H9 (cell line): Measurements from ENCODE around the gene MAP3K19. TPM values are rescaled to one million over a fixed set of nuclear protein-coding genes. Genes with fewer than 3 reads are reported as not detected.

Experiments used
- DNase-seq: peaks from one replicate; pipeline ENCODE4 v3.0.0-alpha.2; 2017
- H2AFZ ChIP-seq: one replicate; pipeline ENCODE4 v1.6.1; 2013; ENCODE audit warnings: mild to moderate bottlenecking, low read length, control low read depth, moderate library complexity
- H2AK5ac ChIP-seq: 2 replicates; pipeline ENCODE4 v1.6.1; 2013; ENCODE audit warnings: low read length, control low read depth, mixed read lengths; ENCODE audit not compliant: insufficient read length
- H2BK120ac ChIP-seq: one replicate; pipeline ENCODE4 v1.6.1; 2013; ENCODE audit warnings: low read depth, mild to moderate bottlenecking, low read length, control low read depth, inconsistent platforms; ENCODE audit not compliant: poor library complexity, severe bottlenecking
- H2BK12ac ChIP-seq: 2 replicates; pipeline ENCODE4 v1.6.1; 2013; ENCODE audit warnings: low read length, control low read depth, mixed read lengths, low read depth; ENCODE audit not compliant: insufficient read length
- H2BK15ac ChIP-seq: 2 replicates; pipeline ENCODE4 v1.6.1; 2013; ENCODE audit warnings: low read depth, low read length, control low read depth
- H2BK20ac ChIP-seq: one replicate; pipeline ENCODE4 v1.6.1; 2013; ENCODE audit warnings: low read depth, mild to moderate bottlenecking, low read length, control low read depth, inconsistent platforms; ENCODE audit not compliant: poor library complexity, severe bottlenecking
- H2BK5ac ChIP-seq: 2 replicates; pipeline ENCODE4 v1.6.1; 2013; ENCODE audit warnings: low read length, control low read depth, mixed read lengths; ENCODE audit not compliant: insufficient read length
- H3K14ac ChIP-seq: 2 replicates; pipeline ENCODE4 v1.6.1; 2013; ENCODE audit warnings: low read length, control low read depth; ENCODE audit not compliant: insufficient read depth
- H3K18ac ChIP-seq: 2 replicates; pipeline ENCODE4 v1.6.1; 2013; ENCODE audit warnings: low read depth, mild to moderate bottlenecking, mixed read lengths, low read length, control low read depth; ENCODE audit not compliant: insufficient read length
- H3K23ac ChIP-seq: 2 replicates; pipeline ENCODE4 v1.6.1; 2013; ENCODE audit warnings: low read length, control low read depth, mixed read lengths, low read depth; ENCODE audit not compliant: insufficient read length
- H3K23me2 ChIP-seq: 2 replicates; pipeline ENCODE4 v1.6.1; 2013; ENCODE audit warnings: low read depth, mild to moderate bottlenecking, mixed read lengths, low read length, control low read depth; ENCODE audit not compliant: insufficient read length, poor library complexity, severe bottlenecking
- H3K27ac ChIP-seq: 2 replicates; pipeline ENCODE4 v1.5.1; 2013; ENCODE audit warnings: low read length, control low read depth, mixed read lengths, low read depth; ENCODE audit not compliant: insufficient read length
- H3K27me3 ChIP-seq: 2 replicates; pipeline ENCODE4 v1.6.1; 2013; ENCODE audit warnings: low read length, control low read depth, inconsistent platforms; ENCODE audit not compliant: insufficient read depth
- H3K4ac ChIP-seq: 2 replicates; pipeline ENCODE4 v1.6.1; 2013; ENCODE audit warnings: low read depth, mild to moderate bottlenecking, control low read depth, inconsistent platforms, low read length, moderate library complexity
- H3K4me1 ChIP-seq: 2 replicates; pipeline ENCODE4 v1.6.1; 2013; ENCODE audit warnings: low read length, control low read depth, inconsistent platforms; ENCODE audit not compliant: insufficient read depth
- H3K4me2 ChIP-seq: 2 replicates; pipeline ENCODE4 v1.6.1; 2013; ENCODE audit warnings: low read length, control low read depth, mixed read lengths; ENCODE audit not compliant: insufficient read length, insufficient read depth
- H3K56ac ChIP-seq: 2 replicates; pipeline ENCODE4 v1.6.1; 2013; ENCODE audit warnings: low read depth, mild to moderate bottlenecking, mixed read lengths, low read length, control low read depth; ENCODE audit not compliant: insufficient read length
- H3K79me1 ChIP-seq: 2 replicates; pipeline ENCODE4 v1.6.1; 2013; ENCODE audit warnings: low read depth, mild to moderate bottlenecking, moderate library complexity, low read length, control low read depth, inconsistent platforms; ENCODE audit not compliant: insufficient read depth, poor library complexity, severe bottlenecking
- H3K79me2 ChIP-seq: 2 replicates; pipeline ENCODE4 v1.6.1; 2013; ENCODE audit warnings: low read length, control low read depth, inconsistent platforms; ENCODE audit not compliant: insufficient read depth
- H3K9ac ChIP-seq: 2 replicates; pipeline ENCODE4 v1.6.1; 2013; ENCODE audit warnings: low read length, control low read depth, mixed read lengths; ENCODE audit not compliant: insufficient read length; ENCODE audit errors: extremely low read depth
- H3K9me3 ChIP-seq: one replicate; pipeline ENCODE4 v1.6.1; 2013; ENCODE audit warnings: low read depth, low read length, inconsistent platforms; ENCODE audit not compliant: control insufficient read depth
- H3T11ph ChIP-seq: one replicate; pipeline ENCODE4 v1.6.1; 2013; ENCODE audit warnings: mild to moderate bottlenecking, low read length, control low read depth, inconsistent platforms
- H4K20me1 ChIP-seq: one replicate; pipeline ENCODE4 v1.6.1; 2013; ENCODE audit not compliant: control insufficient read depth, insufficient read length, insufficient read depth
- H4K5ac ChIP-seq: 2 replicates; pipeline ENCODE4 v1.6.1; 2013; ENCODE audit warnings: low read depth, mild to moderate bottlenecking, mixed read lengths, low read length, control low read depth; ENCODE audit not compliant: insufficient read length
- H4K8ac ChIP-seq: replicated peaks from 2 replicates; pipeline ENCODE4 v1.6.1; 2013; ENCODE audit warnings: low read length, control low read depth, mixed read lengths, low read depth; ENCODE audit not compliant: insufficient read length
- H4K91ac ChIP-seq: 2 replicates; pipeline ENCODE4 v1.6.1; 2013; ENCODE audit warnings: low read depth, mild to moderate bottlenecking, moderate library complexity, mixed read lengths, low read length, control low read depth; ENCODE audit not compliant: insufficient read length
- H3K27ac Mint-ChIP-seq, 3 experiments: 2 replicates in 2 of 3; 3 replicates in 1 of 3; pipeline ENCODE4 v1.8.0; 2020 to 2021; ENCODE audit warnings: mixed read lengths in 3 of 3, mild to moderate bottlenecking in 1 of 3, moderate library complexity in 1 of 3
- H3K27me3 Mint-ChIP-seq: 2 replicates; pipeline ENCODE4 v1.8.0; 2021; ENCODE audit warnings: low read depth, mild to moderate bottlenecking, moderate library complexity, mixed read lengths
- H3K36me3 Mint-ChIP-seq, 3 experiments: 2 replicates in 2 of 3; 3 replicates in 1 of 3; pipeline ENCODE4 v1.8.0; 2020 to 2021; ENCODE audit warnings: low read depth in 3 of 3, mixed read lengths in 3 of 3; ENCODE audit not compliant: insufficient read depth in 1 of 3
- H3K4me1 Mint-ChIP-seq, 2 experiments: 2 replicates each; pipeline ENCODE4 v1.8.0; 2020; ENCODE audit warnings: mixed read lengths in 2 of 2
- H3K4me3 Mint-ChIP-seq, 2 experiments: 2 replicates in 1 of 2; 3 replicates in 1 of 2; pipeline ENCODE4 v1.8.0; 2020 to 2021; ENCODE audit warnings: mild to moderate bottlenecking in 2 of 2, mixed read lengths in 2 of 2, moderate library complexity in 1 of 2
- H3K9me3 Mint-ChIP-seq, 2 experiments: 2 replicates in 1 of 2; 3 replicates in 1 of 2; pipeline ENCODE4 v1.8.0; 2020; ENCODE audit warnings: mild to moderate bottlenecking in 2 of 2, mixed read lengths in 2 of 2, moderate library complexity in 1 of 2
- CTCF ChIP-seq: fragments of 200-600 bp; sonication (generic); conservative IDR thresholded peaks from 3 replicates; pipeline ENCODE4 v1.8.0; 2021; ENCODE audit warnings: antibody characterized with exemption, mild to moderate bottlenecking
- WGBS: extraction: QIAGEN DNeasy Blood & Tissue Kit; methylation state at CpG from one replicate; pipeline ENCODE4 v1.1.7; 2013; ENCODE audit warnings: missing lambda C conversion rate, low lambda C conversion rate, mixed read lengths; ENCODE audit not compliant: insufficient read length; ENCODE audit errors: extremely low coverage; 5-methylcytosine and 5-hydroxymethylcytosine counted together
- total RNA-seq: library from RNA; stranded (reverse); gene quantifications from 2 replicates; pipeline ENCODE4 v1.2.1, GENCODE V29; 2021

Gene MAP3K19
- total RNA-seq, 1 experiment from 2014 or later: not detected

- no peak overlapping the region for H2AFZ ChIP-seq
- H3K79me2 ChIP-seq: no peaks in the 10 kb centered on the region; the same call in 1 of the 2 replicates
- no peak overlapping the region for H2AK5ac ChIP-seq
- no peak overlapping the region for H2BK120ac ChIP-seq
- no peak overlapping the region for H3K4ac ChIP-seq
- no peak overlapping the region for H3K9ac ChIP-seq
- H3K27me3 Mint-ChIP-seq: peaks cover 3% of the 10 kb centered on the region; the same call in 1 of the 2 replicates
- H3K14ac ChIP-seq: no peak overlapping the region
- DNase-seq: no peak
- no peaks in the 10 kb centered on the region for H3K4me1 ChIP-seq
- H2BK20ac ChIP-seq: no peak overlapping the region
- H3K79me1 ChIP-seq: peaks cover 10% of the 10 kb centered on the region
- no peak overlapping the region for H2BK15ac ChIP-seq
- H3K27ac Mint-ChIP-seq: no peak overlapping the region; a peak in 1 of 7 replicates
- H3K18ac ChIP-seq: no peak overlapping the region
- no peak overlapping the region for H4K5ac ChIP-seq
- H3K36me3 Mint-ChIP-seq: peaks cover 72 to 81% (median 75%) of the 10 kb centered on the region in 3 experiments
- no peak overlapping the region for H2BK12ac ChIP-seq
- no peak overlapping the region for H4K91ac ChIP-seq
- no CpG with 5 or more reads among the region's 3 CpGs for WGBS
- H3K4me2 ChIP-seq: no peak overlapping the region
- H4K8ac ChIP-seq: no peak overlapping the region
- H3K56ac ChIP-seq: no peak overlapping the region
- H3K23me2 ChIP-seq: no peaks in the 10 kb centered on the region
- no peaks in the 10 kb centered on the region for H3K27me3 ChIP-seq
- no peaks in the 10 kb centered on the region for H3K4me1 Mint-ChIP-seq
- peaks cover 45 to 72% of the 10 kb centered on the region in 2 experiments for H3K9me3 Mint-ChIP-seq
- no peak overlapping the region for H3K27ac ChIP-seq
- H2BK5ac ChIP-seq: no peak overlapping the region
- H4K20me1 ChIP-seq: no peaks in the 10 kb centered on the region
- H3K23ac ChIP-seq: no peak overlapping the region
- H3T11ph ChIP-seq: no peak overlapping the region
- TF ChIP-seq CTCF: no peak
- H3K4me3 Mint-ChIP-seq: no peak overlapping the region
- H3K9me3 ChIP-seq: peaks cover 37% of the 10 kb centered on the region
Measured at GRCh38 chr2:135074216-135074615, 27.0 kb upstream of the MAP3K19 start.
